DOHH2 (cell line): ENCODE results near the gene SIK3.

Experiments
- H3F3A ChIP-seq: fragments of 200-600 bp; sonication (generic), shearing (Covaris generic); 2 replicates; pipeline ENCODE4 v1.6.0; 2016; ENCODE audit warnings: antibody characterized with exemption, mild to moderate bottlenecking; ENCODE audit not compliant: control insufficient read depth, insufficient read depth
- H3K27ac ChIP-seq: fragments of 200-600 bp; sonication (generic); 2 replicates; pipeline ENCODE4 v1.5.1; 2014; ENCODE audit warnings: low read depth, mild to moderate bottlenecking, low read length, moderate library complexity
- H3K27me3 ChIP-seq: fragments of 200-600 bp; sonication (generic); 2 replicates; pipeline ENCODE4 v1.6.1; 2014; ENCODE audit warnings: mild to moderate bottlenecking, low read length, mixed read lengths; ENCODE audit not compliant: control insufficient read depth
- H3K36me3 ChIP-seq: fragments of 200-600 bp; sonication (generic); 2 replicates; pipeline ENCODE4 v1.6.1; 2014; ENCODE audit warnings: mild to moderate bottlenecking, low read length, moderate library complexity, mixed read lengths; ENCODE audit not compliant: control insufficient read depth
- H3K4me1 ChIP-seq: fragments of 200-600 bp; sonication (generic); 2 replicates; pipeline ENCODE4 v1.6.1; 2014; ENCODE audit warnings: mild to moderate bottlenecking, low read length, mixed read lengths; ENCODE audit not compliant: control insufficient read depth
- H3K4me2 ChIP-seq: fragments of 200-600 bp; sonication (generic); 2 replicates; pipeline ENCODE4 v1.6.0; 2014; ENCODE audit warnings: mild to moderate bottlenecking, low read length, moderate library complexity
- H3K4me3 ChIP-seq: fragments of 200-600 bp; sonication (generic); 2 replicates; pipeline ENCODE4 v1.5.1; 2014; ENCODE audit warnings: mild to moderate bottlenecking, low read length, mixed read lengths
- H3K79me2 ChIP-seq: fragments of 200-600 bp; sonication (generic); 2 replicates; pipeline ENCODE4 v1.6.1; 2014; ENCODE audit warnings: mild to moderate bottlenecking, low read length, mixed read lengths; ENCODE audit not compliant: control insufficient read depth
- H3K9me2 ChIP-seq: fragments of 200-600 bp; sonication (generic); replicated peaks from 2 replicates; pipeline ENCODE4 v1.6.1; 2014; ENCODE audit warnings: mild to moderate bottlenecking, low read length, mixed read lengths; ENCODE audit not compliant: control insufficient read depth
- H3K9me3 ChIP-seq: fragments of 200-600 bp; sonication (generic); 2 replicates; pipeline ENCODE4 v1.6.1; 2014; ENCODE audit warnings: antibody characterized with exemption, low read length, mixed read lengths; ENCODE audit not compliant: control insufficient read depth, insufficient read depth
- H4K20me1 ChIP-seq: fragments of 200-600 bp; sonication (generic); 2 replicates; pipeline ENCODE4 v1.6.0; 2014; ENCODE audit warnings: low read depth, mild to moderate bottlenecking, antibody characterized with exemption, low read length, moderate library complexity; ENCODE audit not compliant: control insufficient read depth, insufficient read depth
- CTCF ChIP-seq: fragments of 200-600 bp; sonication (generic); IDR thresholded peaks from one replicate; pipeline ENCODE4 v1.5.1; 2014; ENCODE audit warnings: antibody characterized with exemption, mild to moderate bottlenecking, low read depth, low read length; ENCODE audit not compliant: poor library complexity, severe bottlenecking
- EZH2phosphoT487 ChIP-seq: fragments of 200-600 bp; sonication (generic); IDR thresholded peaks from 2 replicates; pipeline ENCODE4 v1.6.1; 2017; ENCODE audit warnings: borderline replicate concordance, mild to moderate bottlenecking, antibody characterized with exemption, low read length, moderate library complexity, mixed read lengths

SIK3 gene

GRCh38 chr11:116895048-116895757 is 203.0 kb downstream of the SIK3 start:
- H3K4me1 ChIP-seq = peaks cover 4% of the 10 kb centered on the region
- no peaks in the 10 kb centered on the region for H3K79me2 ChIP-seq
- no peaks in the 10 kb centered on the region for H3K9me2 ChIP-seq
- no peaks in the 10 kb centered on the region; the same call in 1 of the 2 replicates for H3K9me3 ChIP-seq
- no peak overlapping the region for H3K27ac ChIP-seq
- H4K20me1 ChIP-seq = no peaks in the 10 kb centered on the region
- H3K27me3 ChIP-seq = no peaks in the 10 kb centered on the region
- no peak overlapping the region for H3K4me2 ChIP-seq
- no peak overlapping the region for H3K4me3 ChIP-seq
- no peak for TF ChIP-seq EZH2phosphoT487
- peak; percentile 59 for TF ChIP-seq CTCF
- H3F3A ChIP-seq = no peaks in the 10 kb centered on the region
- peaks cover 32% of the 10 kb centered on the region for H3K36me3 ChIP-seq

- TF ChIP-seq EZH2phosphoT487 (no peak), CTCF (no peak)
- no peaks in the 10 kb centered on the region for H3F3A ChIP-seq
- no peak overlapping the region for H3K4me3 ChIP-seq
- H3K27ac ChIP-seq = no peak overlapping the region
- H3K9me3 ChIP-seq = no peaks in the 10 kb centered on the region
- H3K36me3 ChIP-seq = peaks cover 26% of the 10 kb centered on the region
- peaks cover 7% of the 10 kb centered on the region for H3K4me1 ChIP-seq
- H3K4me2 ChIP-seq = no peak overlapping the region
- no peaks in the 10 kb centered on the region for H3K79me2 ChIP-seq
- no peaks in the 10 kb centered on the region for H4K20me1 ChIP-seq
- no peaks in the 10 kb centered on the region for H3K27me3 ChIP-seq
- H3K9me2 ChIP-seq = no peaks in the 10 kb centered on the region
These were observed 204.3 kb downstream of the SIK3 start for GRCh38 chr11:116893906-116894305.

GRCh38 chr11:116893437-116893836 is 204.8 kb downstream of the SIK3 start:
- Histone ChIP-seq H3K27me3 (no peaks in the 10 kb centered on the region), H3K9me2 (no peaks in the 10 kb centered on the region), H3K36me3 (peaks cover 26% of the 10 kb centered on the region), H3K79me2 (no peaks in the 10 kb centered on the region), H3K27ac (no peak overlapping the region), H3K9me3 (no peaks in the 10 kb centered on the region), H4K20me1 (no peaks in the 10 kb centered on the region), H3K4me3 (no peak overlapping the region), H3K4me1 (peaks cover 7% of the 10 kb centered on the region), H3F3A (no peaks in the 10 kb centered on the region), H3K4me2 (no peak overlapping the region)
- TF ChIP-seq EZH2phosphoT487 = no peak
- TF ChIP-seq CTCF = no peak
